Liver (tissue), 2 donors: ENCODE measurements around the gene TRPC4AP.

Experiments used
- JUND ChIP-seq, 2 donors: IDR thresholded peaks; 2 replicates each; pipeline ENCODE4 v1.6.1; 2016; ENCODE audit warnings: antibody characterized with exemption in 2 of 2
- MAX ChIP-seq: IDR thresholded peaks from 2 replicates; pipeline ENCODE4 v1.6.1; 2016; ENCODE audit warnings: antibody characterized with exemption
- TAF1 ChIP-seq: conservative IDR thresholded peaks from 2 replicates; pipeline ENCODE4 v1.6.1; 2016; ENCODE audit warnings: antibody characterized with exemption, mild to moderate bottlenecking
- donor health status: healthy.

GRCh38 chr20:35042268-35042667, 50.3 kb downstream of the TRPC4AP start:
- no peak for TF ChIP-seq TAF1
- TF ChIP-seq JUND (IDR thresholded peaks at IDR 0.05): no peak
- TF ChIP-seq MAX: no peak
